Thyroid gland (tissue), 4 donors: Measurements from ENCODE around the gene TCF7L2. TPM values are rescaled to one million over a fixed set of nuclear protein-coding genes. Genes with fewer than 3 reads are reported as not detected.

ENCODE experiments used
- DNase-seq, 2 donors: peaks; one replicate each; pipeline ENCODE4 v3.0.0-alpha.2; 2019
- H3K27ac ChIP-seq, 3 donors: fragments of 200-600 bp; sonication (generic); 1 replicate in 2 of 3; 2 replicates in 1 of 3; pipeline ENCODE4 v1.5.1; 2016 to 2019; ENCODE audit warnings: mild to moderate bottlenecking in 1 of 3, moderate library complexity in 1 of 3
- H3K27me3 ChIP-seq: fragments of 200-600 bp; sonication (generic); one replicate; pipeline ENCODE4 v1.5.1; 2019
- H3K36me3 ChIP-seq, 2 donors: fragments of 200-600 bp; sonication (generic); one replicate each; pipeline ENCODE4 v1.5.1; 2016 to 2019
- H3K4me1 ChIP-seq, 2 donors: fragments of 200-600 bp; sonication (generic); one replicate each; pipeline ENCODE4 v1.5.1; 2017 to 2019
- H3K4me3 ChIP-seq, 3 donors: fragments of 200-600 bp; sonication (generic); replicated peaks in 1 of 3; 1 replicate in 2 of 3; 2 replicates in 1 of 3; pipeline ENCODE4 v1.5.1; 2016; ENCODE audit warnings: mild to moderate bottlenecking in 1 of 3
- H3K9me3 ChIP-seq: fragments of 200-600 bp; sonication (generic); one replicate; pipeline ENCODE4 v1.5.1; 2017
- POLR2A ChIP-seq, 2 donors: fragments of 450-650 bp; IDR thresholded peaks; one replicate each; pipeline ENCODE4 v1.6.1; 2017; ENCODE audit warnings: antibody characterized with exemption in 2 of 2, mild to moderate bottlenecking in 2 of 2, moderate library complexity in 1 of 2
- WGBS, 2 donors: methylation state at CpG; one replicate each; pipeline ENCODE4 v1.1.5; 2017; 5-methylcytosine and 5-hydroxymethylcytosine counted together
- intact Hi-C: fragments of 100-400 bp; cut with DNase I; formaldehyde crosslinking; loops from one replicate; pipeline ENCODE4 v1.15.1; 2023
- total RNA-seq, 4 donors: library from RNA; depleted of rRNA; stranded (reverse); fragments of >200 nt; gene quantifications; one replicate each; pipeline ENCODE4 v1.2.3, GENCODE V29; 2016
- TF ChIP-seq, protein P1 (sequence below), 6 experiments: fragments of 200-600 bp in 3 of 6; fragments of 450-650 bp in 3 of 6; sonication (generic) in 3 of 6; IDR thresholded peaks; one replicate each; pipeline ENCODE4 v1.5.1; 2016 to 2019; ENCODE audit warnings: antibody characterized with exemption in 6 of 6, mild to moderate bottlenecking in 2 of 6, inconsistent platforms in 1 of 6, moderate library complexity in 1 of 6

The TCF7L2 gene
- total RNA-seq, 4 donors from 2014 or later = 16.2 to 67.1 (median 25.3) TPM

DNA sequence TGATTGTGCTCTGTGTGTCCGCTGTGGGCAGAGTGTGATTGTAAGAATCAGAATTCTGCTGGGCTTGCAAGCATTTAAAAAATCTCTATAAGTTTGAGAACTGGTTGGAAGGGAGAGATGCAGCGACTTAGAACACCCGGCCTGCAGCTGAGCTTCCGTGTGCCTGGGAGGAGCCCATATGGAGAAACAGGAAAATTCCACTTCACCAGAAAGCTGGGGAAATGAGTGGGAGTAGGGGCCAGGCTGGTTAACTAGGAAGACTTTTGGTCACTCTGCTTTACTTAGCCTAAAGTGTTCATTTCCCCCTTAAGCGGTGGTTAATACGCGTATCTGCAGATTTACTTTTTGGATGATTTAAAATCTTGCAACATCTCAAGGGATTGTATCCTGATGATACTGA is 72.2 kb downstream of the TCF7L2 start:
- Histone ChIP-seq H3K4me3 (no peak overlapping the region), H3K36me3 (no peaks in the 10 kb centered on the region), H3K27me3 (no peaks in the 10 kb centered on the region), H3K9me3 (no peaks in the 10 kb centered on the region), H3K4me1 (peaks cover 45 to 70% of the 10 kb centered on the region in 2 donors), H3K27ac (peak overlapping the region in 1 of 3 donors; percentile 38)
- no peak for DNase-seq
- TF ChIP-seq, protein P1, sequence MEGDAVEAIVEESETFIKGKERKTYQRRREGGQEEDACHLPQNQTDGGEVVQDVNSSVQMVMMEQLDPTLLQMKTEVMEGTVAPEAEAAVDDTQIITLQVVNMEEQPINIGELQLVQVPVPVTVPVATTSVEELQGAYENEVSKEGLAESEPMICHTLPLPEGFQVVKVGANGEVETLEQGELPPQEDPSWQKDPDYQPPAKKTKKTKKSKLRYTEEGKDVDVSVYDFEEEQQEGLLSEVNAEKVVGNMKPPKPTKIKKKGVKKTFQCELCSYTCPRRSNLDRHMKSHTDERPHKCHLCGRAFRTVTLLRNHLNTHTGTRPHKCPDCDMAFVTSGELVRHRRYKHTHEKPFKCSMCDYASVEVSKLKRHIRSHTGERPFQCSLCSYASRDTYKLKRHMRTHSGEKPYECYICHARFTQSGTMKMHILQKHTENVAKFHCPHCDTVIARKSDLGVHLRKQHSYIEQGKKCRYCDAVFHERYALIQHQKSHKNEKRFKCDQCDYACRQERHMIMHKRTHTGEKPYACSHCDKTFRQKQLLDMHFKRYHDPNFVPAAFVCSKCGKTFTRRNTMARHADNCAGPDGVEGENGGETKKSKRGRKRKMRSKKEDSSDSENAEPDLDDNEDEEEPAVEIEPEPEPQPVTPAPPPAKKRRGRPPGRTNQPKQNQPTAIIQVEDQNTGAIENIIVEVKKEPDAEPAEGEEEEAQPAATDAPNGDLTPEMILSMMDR (IDR thresholded peaks at IDR 0.05) = no peak
- TF ChIP-seq POLR2A (IDR thresholded peaks at IDR 0.05) = no peak
- 82 to 90% methylated on average over 7 of the region's 7 CpGs for WGBS, 2 donors
- intact Hi-C loops = loop anchor here (10.0 kb wide), 1 partner anchor 83 kb away; no protein-coding TSS in a partner anchor

DNA sequence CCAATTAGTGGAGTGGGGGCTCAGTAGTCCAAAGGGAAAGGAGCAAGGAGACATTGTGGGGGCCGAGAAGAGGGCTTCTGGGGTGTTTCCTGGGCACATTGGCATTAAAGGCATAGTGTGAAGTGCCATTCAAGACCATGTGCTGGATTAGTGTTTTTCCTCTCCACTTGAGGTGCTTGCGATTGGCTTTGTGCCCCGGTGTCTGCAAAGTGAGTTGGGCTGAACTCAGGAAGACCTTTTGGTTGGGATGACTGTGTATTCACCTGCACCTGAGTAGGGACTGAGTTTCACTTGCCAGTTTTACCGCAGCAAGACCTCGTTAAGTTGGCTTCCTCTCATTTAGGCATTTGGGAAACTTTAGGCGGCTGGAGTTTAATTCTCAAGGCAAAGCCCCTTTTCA is 73.0 kb downstream of the TCF7L2 start:
- peaks cover 52 to 71% of the 10 kb centered on the region in 2 donors for H3K4me1 ChIP-seq
- 34 to 39% methylated on average over 6 of the region's 6 CpGs for WGBS, 2 donors
- peak; percentile 91 to 93 for DNase-seq
- no peaks in the 10 kb centered on the region for H3K27me3 ChIP-seq
- H3K36me3 ChIP-seq = no peaks in the 10 kb centered on the region
- no peak overlapping the region for H3K4me3 ChIP-seq
- peak overlapping the region; percentile 37 to 38 (median 37) for H3K27ac ChIP-seq
- no peak for TF ChIP-seq POLR2A (IDR thresholded peaks at IDR 0.05)
- TF ChIP-seq, protein P1 (IDR thresholded peaks at IDR 0.05) = no peak
- H3K9me3 ChIP-seq = no peaks in the 10 kb centered on the region
- intact Hi-C loops = loop anchor here (10.0 kb wide), 1 partner anchor 82 kb away; no protein-coding TSS in a partner anchor

DNA sequence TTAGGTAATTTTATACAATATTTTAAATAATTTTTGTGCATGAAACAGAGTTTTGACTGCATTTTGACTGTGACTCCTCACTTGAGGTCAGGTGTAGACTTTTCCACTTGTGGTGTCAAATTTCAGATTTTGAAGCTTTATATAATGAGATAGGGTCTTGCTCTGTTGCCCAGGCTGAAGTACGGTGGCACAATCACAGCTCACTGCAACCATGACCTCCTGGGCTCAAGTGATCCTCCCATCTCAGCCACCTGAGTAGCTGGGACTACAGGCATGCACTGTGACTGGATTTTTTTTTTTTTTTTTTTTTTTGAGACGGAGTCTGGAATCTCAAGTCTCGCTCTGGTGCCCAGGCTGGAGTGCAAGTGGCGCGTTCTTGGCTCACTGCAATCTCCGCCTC is 74.9 kb downstream of the TCF7L2 start:
- H3K4me1 ChIP-seq = peaks cover 50 to 68% of the 10 kb centered on the region in 2 donors
- H3K27me3 ChIP-seq = no peaks in the 10 kb centered on the region
- no peak overlapping the region for H3K27ac ChIP-seq
- no peaks in the 10 kb centered on the region for H3K36me3 ChIP-seq
- TF ChIP-seq, protein P1 (IDR thresholded peaks at IDR 0.05) = no peak
- TF ChIP-seq POLR2A (IDR thresholded peaks at IDR 0.05) = no peak
- intact Hi-C loops = loop anchor here (10.0 kb wide), 1 partner anchor 80 kb away; no protein-coding TSS in a partner anchor
- peak in 1 of 2 donors; percentile 10 for DNase-seq
- WGBS, 2 donors = 77 to 78% methylated on average over 6 of the region's 6 CpGs
- no peaks in the 10 kb centered on the region for H3K9me3 ChIP-seq
- H3K4me3 ChIP-seq = no peak overlapping the region

DNA sequence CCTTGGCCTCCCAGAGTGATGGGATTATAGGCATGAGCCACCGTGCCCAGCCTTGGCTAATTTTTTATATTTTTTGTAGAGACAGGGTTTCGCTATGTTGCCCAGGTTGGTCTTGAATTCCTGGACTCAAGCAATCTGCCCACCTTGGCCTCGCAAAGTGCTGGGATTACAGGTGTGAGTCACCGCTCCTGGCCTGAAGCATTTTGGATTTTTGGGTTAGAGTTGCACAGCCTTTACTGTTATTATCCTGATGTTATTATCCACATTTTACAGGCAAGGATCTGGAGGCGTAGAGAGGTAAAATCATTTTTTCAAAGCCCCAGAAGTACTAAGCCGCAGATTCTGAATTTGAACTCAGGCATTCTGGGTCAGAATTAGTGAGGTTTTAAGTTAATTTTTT is 75.4 kb downstream of the TCF7L2 start:
- DNase-seq = no peak
- peaks cover 44 to 63% of the 10 kb centered on the region in 2 donors for H3K4me1 ChIP-seq
- H3K4me3 ChIP-seq = no peak overlapping the region
- H3K9me3 ChIP-seq = no peaks in the 10 kb centered on the region
- no peak overlapping the region for H3K27ac ChIP-seq
- no peaks in the 10 kb centered on the region for H3K36me3 ChIP-seq
- intact Hi-C loops = loop anchor here (10.0 kb wide), 1 partner anchor 79 kb away; no protein-coding TSS in a partner anchor
- no peaks in the 10 kb centered on the region for H3K27me3 ChIP-seq
- TF ChIP-seq, protein P1 (IDR thresholded peaks at IDR 0.05) = no peak
- no peak for TF ChIP-seq POLR2A (IDR thresholded peaks at IDR 0.05)
- 97 to 99% methylated on average over 6 of the region's 6 CpGs for WGBS, 2 donors

DNA sequence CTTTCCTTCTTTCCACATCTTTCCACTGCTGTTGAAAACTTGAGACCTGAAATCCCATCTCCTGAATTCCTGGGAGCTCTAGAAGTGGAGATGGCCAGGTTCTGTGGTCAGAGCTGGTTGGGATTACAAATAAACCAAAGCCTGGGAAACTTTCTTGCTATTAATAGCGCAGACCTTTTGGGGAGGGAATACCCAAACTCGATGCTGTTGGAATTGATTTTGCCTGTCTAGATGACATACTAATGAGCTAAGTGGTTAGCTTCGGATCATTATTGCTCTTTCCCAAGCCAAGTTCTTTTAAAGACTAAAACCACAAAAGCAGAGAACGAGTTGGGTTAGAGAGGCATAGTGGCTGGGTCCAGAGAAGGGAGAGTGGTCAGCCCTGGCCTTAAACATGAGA is 76.6 kb downstream of the TCF7L2 start:
- H3K9me3 ChIP-seq = no peaks in the 10 kb centered on the region
- peaks cover 35 to 51% of the 10 kb centered on the region in 2 donors for H3K4me1 ChIP-seq
- H3K36me3 ChIP-seq = no peaks in the 10 kb centered on the region
- H3K27me3 ChIP-seq = no peaks in the 10 kb centered on the region
- H3K4me3 ChIP-seq = no peak overlapping the region
- TF ChIP-seq, protein P1 (IDR thresholded peaks at IDR 0.05) = no peak
- TF ChIP-seq POLR2A (IDR thresholded peaks at IDR 0.05) = no peak
- H3K27ac ChIP-seq = peak overlapping the region in 1 of 3 donors; percentile 8
- WGBS, 2 donors = 37 to 60% methylated on average over 4 of the region's 4 CpGs
- DNase-seq = no peak
- intact Hi-C loops = loop anchor here (10.0 kb wide), 1 partner anchor 78 kb away; no protein-coding TSS in a partner anchor
